Transverse colon (tissue), 4 donors: ENCODE results near the gene ADRA2A.

Source experiments
- POLR2A ChIP-seq: fragments of 450-650 bp; IDR thresholded peaks from one replicate; pipeline ENCODE4 v1.6.1; 2016; ENCODE audit warnings: antibody characterized with exemption, mild to moderate bottlenecking, moderate library complexity
- POLR2AphosphoS5 ChIP-seq, 3 donors: sonication (generic); formaldehyde crosslinking; IDR thresholded peaks; one replicate each; pipeline ENCODE4 v1.6.1; 2016; ENCODE audit warnings: antibody characterized with exemption in 3 of 3
- TF ChIP-seq, protein P1 (sequence below), 5 experiments: fragments of 200-600 bp in 3 of 5; fragments of 450-650 bp in 2 of 5; sonication (generic) in 3 of 5; IDR thresholded peaks; 1 replicate in 2 of 5; 2 replicates in 3 of 5; pipeline ENCODE4 v1.5.1; 2016 to 2017; ENCODE audit warnings: antibody characterized with exemption in 5 of 5, inconsistent platforms in 3 of 5, mild to moderate bottlenecking in 2 of 5, moderate library complexity in 1 of 5

- TF ChIP-seq POLR2AphosphoS5 (IDR thresholded peaks at IDR 0.05), result no peak
- TF ChIP-seq, protein P1, sequence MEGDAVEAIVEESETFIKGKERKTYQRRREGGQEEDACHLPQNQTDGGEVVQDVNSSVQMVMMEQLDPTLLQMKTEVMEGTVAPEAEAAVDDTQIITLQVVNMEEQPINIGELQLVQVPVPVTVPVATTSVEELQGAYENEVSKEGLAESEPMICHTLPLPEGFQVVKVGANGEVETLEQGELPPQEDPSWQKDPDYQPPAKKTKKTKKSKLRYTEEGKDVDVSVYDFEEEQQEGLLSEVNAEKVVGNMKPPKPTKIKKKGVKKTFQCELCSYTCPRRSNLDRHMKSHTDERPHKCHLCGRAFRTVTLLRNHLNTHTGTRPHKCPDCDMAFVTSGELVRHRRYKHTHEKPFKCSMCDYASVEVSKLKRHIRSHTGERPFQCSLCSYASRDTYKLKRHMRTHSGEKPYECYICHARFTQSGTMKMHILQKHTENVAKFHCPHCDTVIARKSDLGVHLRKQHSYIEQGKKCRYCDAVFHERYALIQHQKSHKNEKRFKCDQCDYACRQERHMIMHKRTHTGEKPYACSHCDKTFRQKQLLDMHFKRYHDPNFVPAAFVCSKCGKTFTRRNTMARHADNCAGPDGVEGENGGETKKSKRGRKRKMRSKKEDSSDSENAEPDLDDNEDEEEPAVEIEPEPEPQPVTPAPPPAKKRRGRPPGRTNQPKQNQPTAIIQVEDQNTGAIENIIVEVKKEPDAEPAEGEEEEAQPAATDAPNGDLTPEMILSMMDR (IDR thresholded peaks at IDR 0.05), result no peak
- no peak for TF ChIP-seq POLR2A
These were observed 1.1 kb upstream of the ADRA2A start for GRCh38 chr10:111075577-111076185.
